OCI-LY1 (cell line): Measurements from ENCODE around the gene ADRB1.

Experiments
- H2AFZ ChIP-seq: fragments of 200-600 bp; sonication (generic), shearing (Covaris generic); 2 replicates; pipeline ENCODE4 v1.6.0; 2014; ENCODE audit warnings: antibody characterized with exemption, mild to moderate bottlenecking, low read length
- H3F3A ChIP-seq: fragments of 200-600 bp; sonication (generic), shearing (Covaris generic); 2 replicates; pipeline ENCODE4 v1.6.0; 2014; ENCODE audit warnings: mild to moderate bottlenecking, antibody characterized with exemption, low read length, moderate library complexity; ENCODE audit not compliant: insufficient read depth
- H3K27ac ChIP-seq: fragments of 200-600 bp; sonication (generic); 2 replicates; pipeline ENCODE4 v1.5.1; 2014; ENCODE audit warnings: low read length, mixed run types, mild to moderate bottlenecking, low read depth; ENCODE audit not compliant: poor library complexity, severe bottlenecking
- H3K27me3 ChIP-seq: fragments of 200-600 bp; sonication (generic); 2 replicates; pipeline ENCODE4 v1.6.0; 2014; ENCODE audit warnings: antibody characterized with exemption, mild to moderate bottlenecking, low read length, moderate library complexity; ENCODE audit not compliant: insufficient read depth
- H3K36me3 ChIP-seq: fragments of 200-600 bp; sonication (generic); 2 replicates; pipeline ENCODE4 v1.6.1; 2014; ENCODE audit warnings: mild to moderate bottlenecking, antibody characterized with exemption, low read length, moderate library complexity, mixed read lengths; ENCODE audit not compliant: insufficient read depth
- H3K4me1 ChIP-seq: fragments of 200-600 bp; sonication (generic); 2 replicates; pipeline ENCODE4 v1.5.1; 2014; ENCODE audit warnings: mild to moderate bottlenecking, low read length, moderate library complexity; ENCODE audit not compliant: insufficient read depth, severe bottlenecking
- H3K4me2 ChIP-seq: fragments of 200-600 bp; sonication (generic), shearing (Covaris generic); 2 replicates; pipeline ENCODE4 v1.6.1; 2014; ENCODE audit warnings: low read length
- H3K4me3 ChIP-seq: fragments of 200-600 bp; sonication (generic); 2 replicates; pipeline ENCODE4 v1.5.1; 2014; ENCODE audit warnings: low read length, low read depth, mild to moderate bottlenecking, mixed read lengths; ENCODE audit not compliant: poor library complexity, severe bottlenecking
- H3K79me2 ChIP-seq: fragments of 200-600 bp; shearing (Covaris generic); 2 replicates; pipeline ENCODE4 v1.6.1; 2016; ENCODE audit warnings: mixed run types, low read length, mixed read lengths; ENCODE audit not compliant: insufficient read depth
- H3K9ac ChIP-seq: fragments of 200-600 bp; sonication (generic), shearing (Covaris generic); 2 replicates; pipeline ENCODE4 v1.6.1; 2014; ENCODE audit warnings: mild to moderate bottlenecking, low read length, mixed read lengths
- H3K9me2 ChIP-seq: fragments of 200-600 bp; sonication (generic), shearing (Covaris generic); 2 replicates; pipeline ENCODE4 v1.6.1; 2014; ENCODE audit warnings: low read depth, mild to moderate bottlenecking, low read length, mixed read lengths
- H3K9me3 ChIP-seq: fragments of 200-600 bp; shearing (Covaris generic); 2 replicates; pipeline ENCODE4 v1.6.1; 2014; ENCODE audit warnings: low read length, mixed read lengths
- H4K20me1 ChIP-seq: fragments of 200-600 bp; sonication (generic), shearing (Covaris generic); 2 replicates; pipeline ENCODE4 v1.6.0; 2016; ENCODE audit warnings: mild to moderate bottlenecking, low read length; ENCODE audit not compliant: insufficient read depth
- CTCF ChIP-seq: fragments of 200-600 bp; sonication (generic), shearing (Covaris generic); IDR thresholded peaks from 2 replicates; pipeline ENCODE4 v1.5.1; 2017; ENCODE audit warnings: mild to moderate bottlenecking, antibody characterized with exemption, low read length, moderate library complexity, mixed read lengths
- EZH2 ChIP-seq: fragments of 200-600 bp; sonication (generic), shearing (Covaris generic); IDR thresholded peaks from 2 replicates; pipeline ENCODE4 v1.8.0; 2017; ENCODE audit warnings: borderline replicate concordance, mixed run types, mild to moderate bottlenecking, antibody characterized with exemption, low read length, moderate library complexity, mixed read lengths

The ADRB1 gene

GRCh38 chr10:114046087-114046458, 2.4 kb downstream of the ADRB1 start:
- Histone ChIP-seq H3K9ac (no peak overlapping the region), H3K9me3 (no peaks in the 10 kb centered on the region), H3K4me3 (no peak overlapping the region), H4K20me1 (no peaks in the 10 kb centered on the region), H3K36me3 (no peaks in the 10 kb centered on the region), H3K27me3 (no peaks in the 10 kb centered on the region; the same call in 1 of the 2 replicates), H3K4me2 (no peak overlapping the region), H3K4me1 (no peaks in the 10 kb centered on the region), H3K79me2 (no peaks in the 10 kb centered on the region), H3K9me2 (no peaks in the 10 kb centered on the region), H3F3A (no peaks in the 10 kb centered on the region), H2AFZ (no peak overlapping the region), H3K27ac (no peak overlapping the region)
- TF ChIP-seq EZH2 (no peak), CTCF (no peak)

- H2AFZ ChIP-seq = no peak overlapping the region
- no peak overlapping the region for H3K4me2 ChIP-seq
- no peaks in the 10 kb centered on the region for H4K20me1 ChIP-seq
- no peaks in the 10 kb centered on the region for H3K4me1 ChIP-seq
- H3K36me3 ChIP-seq = no peaks in the 10 kb centered on the region
- H3F3A ChIP-seq = no peaks in the 10 kb centered on the region
- no peaks in the 10 kb centered on the region for H3K9me2 ChIP-seq
- no peak for TF ChIP-seq CTCF
- no peak for TF ChIP-seq EZH2
- no peaks in the 10 kb centered on the region for H3K27me3 ChIP-seq
- H3K4me3 ChIP-seq = no peak overlapping the region
- no peak overlapping the region for H3K27ac ChIP-seq
- no peaks in the 10 kb centered on the region for H3K79me2 ChIP-seq
- H3K9me3 ChIP-seq = no peaks in the 10 kb centered on the region
- no peak overlapping the region for H3K9ac ChIP-seq
These were observed 4.8 kb downstream of the ADRB1 start for GRCh38 chr10:114048472-114048871.

DNA sequence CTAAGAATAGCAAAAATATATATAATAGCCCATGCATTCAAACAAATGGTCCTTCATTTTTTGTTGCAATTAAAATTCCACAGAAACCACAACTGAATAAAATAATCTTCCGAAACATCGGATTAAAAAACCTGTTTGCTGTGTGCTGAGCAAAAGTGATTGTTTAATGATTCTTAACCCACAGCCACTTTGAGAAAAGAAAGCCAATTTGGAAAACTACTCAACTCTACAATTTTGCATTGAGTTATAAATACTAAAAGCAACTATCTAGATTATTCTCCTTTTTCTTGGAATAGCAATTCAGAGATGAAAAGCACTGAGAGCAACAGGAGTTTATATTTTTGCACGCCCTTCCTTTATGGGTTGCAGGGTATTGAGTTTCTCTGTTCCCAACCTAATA, 8.0 kb downstream of the ADRB1 start:
- Histone ChIP-seq H4K20me1 (no peaks in the 10 kb centered on the region), H3K36me3 (no peaks in the 10 kb centered on the region), H3K27me3 (no peaks in the 10 kb centered on the region), H3K9me3 (no peaks in the 10 kb centered on the region), H3K4me1 (no peaks in the 10 kb centered on the region), H3K9ac (no peak overlapping the region), H2AFZ (no peak overlapping the region), H3K79me2 (no peaks in the 10 kb centered on the region), H3K27ac (no peak overlapping the region), H3K4me3 (no peak overlapping the region), H3K4me2 (no peak overlapping the region), H3K9me2 (no peaks in the 10 kb centered on the region), H3F3A (no peaks in the 10 kb centered on the region)
- TF ChIP-seq CTCF = no peak
